ENCODE data around the gene LRP5.

LRP5 gene

DNA sequence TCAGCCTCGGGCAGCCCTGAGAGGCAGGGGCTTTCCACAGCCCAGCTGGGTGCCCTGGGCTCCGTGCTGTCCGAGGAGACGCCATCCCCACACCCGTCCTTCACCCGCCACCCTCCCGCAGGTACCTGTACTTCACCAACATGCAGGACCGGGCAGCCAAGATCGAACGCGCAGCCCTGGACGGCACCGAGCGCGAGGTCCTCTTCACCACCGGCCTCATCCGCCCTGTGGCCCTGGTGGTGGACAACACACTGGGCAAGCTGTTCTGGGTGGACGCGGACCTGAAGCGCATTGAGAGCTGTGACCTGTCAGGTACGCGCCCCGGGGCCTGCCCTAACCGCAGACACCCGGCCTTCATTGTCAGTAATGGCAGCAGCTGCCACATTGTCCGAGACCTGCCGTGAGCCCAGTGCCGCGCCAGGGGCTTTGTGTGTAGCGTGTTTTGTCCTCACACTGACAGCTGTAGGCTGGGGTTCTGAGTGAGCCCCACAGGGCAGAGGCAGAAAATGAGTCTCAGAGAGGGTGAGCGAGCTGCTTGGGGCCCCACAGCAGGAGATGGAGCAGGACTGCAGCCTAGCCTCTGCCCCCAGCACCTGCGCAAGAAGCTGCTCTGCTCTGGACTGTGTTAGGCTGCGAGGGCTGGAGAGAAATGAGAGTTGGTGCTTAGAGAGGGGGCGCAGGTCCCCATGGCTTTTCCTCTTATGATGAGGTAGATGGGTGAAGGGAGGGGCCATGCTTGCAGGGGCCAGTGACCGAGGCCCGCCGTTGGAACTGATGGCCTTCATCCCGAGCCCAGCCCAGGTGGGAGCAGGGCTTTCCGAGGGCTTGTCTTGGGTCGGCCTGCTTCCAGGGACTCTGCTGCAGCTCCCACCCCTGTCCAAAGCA is 112.8 kb downstream of the LRP5 start:
- no peak for TF ChIP-seq EZH2phosphoT487 (IDR thresholded peaks at IDR 0.05; ENCODE audit: borderline replicate concordance)
- TF ChIP-seq, protein P1, sequence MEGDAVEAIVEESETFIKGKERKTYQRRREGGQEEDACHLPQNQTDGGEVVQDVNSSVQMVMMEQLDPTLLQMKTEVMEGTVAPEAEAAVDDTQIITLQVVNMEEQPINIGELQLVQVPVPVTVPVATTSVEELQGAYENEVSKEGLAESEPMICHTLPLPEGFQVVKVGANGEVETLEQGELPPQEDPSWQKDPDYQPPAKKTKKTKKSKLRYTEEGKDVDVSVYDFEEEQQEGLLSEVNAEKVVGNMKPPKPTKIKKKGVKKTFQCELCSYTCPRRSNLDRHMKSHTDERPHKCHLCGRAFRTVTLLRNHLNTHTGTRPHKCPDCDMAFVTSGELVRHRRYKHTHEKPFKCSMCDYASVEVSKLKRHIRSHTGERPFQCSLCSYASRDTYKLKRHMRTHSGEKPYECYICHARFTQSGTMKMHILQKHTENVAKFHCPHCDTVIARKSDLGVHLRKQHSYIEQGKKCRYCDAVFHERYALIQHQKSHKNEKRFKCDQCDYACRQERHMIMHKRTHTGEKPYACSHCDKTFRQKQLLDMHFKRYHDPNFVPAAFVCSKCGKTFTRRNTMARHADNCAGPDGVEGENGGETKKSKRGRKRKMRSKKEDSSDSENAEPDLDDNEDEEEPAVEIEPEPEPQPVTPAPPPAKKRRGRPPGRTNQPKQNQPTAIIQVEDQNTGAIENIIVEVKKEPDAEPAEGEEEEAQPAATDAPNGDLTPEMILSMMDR (conservative IDR thresholded peaks at IDR 0.05; ENCODE audit: low read length) = no peak

DNA sequence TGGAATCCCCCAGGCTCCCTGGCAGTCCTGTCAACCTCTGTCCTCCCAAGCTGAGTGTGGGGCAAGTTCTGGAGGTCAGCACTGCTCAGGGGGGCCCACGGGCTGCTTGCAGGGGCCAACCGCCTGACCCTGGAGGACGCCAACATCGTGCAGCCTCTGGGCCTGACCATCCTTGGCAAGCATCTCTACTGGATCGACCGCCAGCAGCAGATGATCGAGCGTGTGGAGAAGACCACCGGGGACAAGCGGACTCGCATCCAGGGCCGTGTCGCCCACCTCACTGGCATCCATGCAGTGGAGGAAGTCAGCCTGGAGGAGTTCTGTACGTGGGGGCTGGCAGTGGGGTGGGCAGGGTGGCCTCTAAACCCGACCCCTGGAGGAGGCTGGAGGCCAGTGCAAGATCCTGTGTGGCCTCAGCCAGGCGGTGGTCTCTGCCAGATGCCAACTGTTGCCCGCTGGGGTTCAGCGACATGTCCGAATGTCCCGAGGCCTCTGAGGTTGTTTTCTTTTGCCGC is 113.5 kb downstream of the LRP5 start:
- Histone ChIP-seq H4K20me1 (ENCODE audit: insufficient read depth, low read length, poor library complexity, severe bottlenecking) (no peaks in the 10 kb centered on the region), H3F3A (ENCODE audit: low read depth) (no peaks in the 10 kb centered on the region), H3K9me2 (replicated peaks; ENCODE audit: low read depth, low read length) (no peaks in the 10 kb centered on the region), H3K4me1 (ENCODE audit: insufficient read depth, low read length, poor library complexity, severe bottlenecking) (no peaks in the 10 kb centered on the region), H3K9me3 (ENCODE audit: insufficient read depth, low read depth, low read length) (no peaks in the 10 kb centered on the region; the same call in 1 of the 2 replicates), H2AFZ (ENCODE audit: low read length) (no peak overlapping the region), H3K9ac (ENCODE audit: low read depth, low read length, poor library complexity, severe bottlenecking) (no peak overlapping the region), H3K4me3 (ENCODE audit: low read length, poor library complexity, severe bottlenecking) (no peak overlapping the region), H3K36me3 (ENCODE audit: insufficient read depth, low read length) (peaks cover 67% of the 10 kb centered on the region; the same call in 1 of the 2 replicates), H3K4me2 (ENCODE audit: low read depth, low read length, poor library complexity, severe bottlenecking) (no peak overlapping the region), H3K27me3 (ENCODE audit: insufficient read depth, low read length, poor library complexity, severe bottlenecking) (no peaks in the 10 kb centered on the region), H3K79me2 (ENCODE audit: insufficient read depth, low read length) (no peaks in the 10 kb centered on the region)
- no peak for TF ChIP-seq EZH2phosphoT487 (IDR thresholded peaks at IDR 0.05; ENCODE audit: borderline replicate concordance)
- TF ChIP-seq, protein P1 (conservative IDR thresholded peaks at IDR 0.05; ENCODE audit: low read length) = no peak

More for the DNA sequence above, 112.8 kb downstream of the LRP5 start:
- H2AFZ ChIP-seq (ENCODE audit: low read length) = no peak overlapping the region
- no peaks in the 10 kb centered on the region; the same call in 1 of the 2 replicates for H3K9me3 ChIP-seq (ENCODE audit: insufficient read depth, low read depth, low read length)
- H3K36me3 ChIP-seq (ENCODE audit: insufficient read depth, low read length) = peaks cover 66% of the 10 kb centered on the region; the same call in 1 of the 2 replicates
- no peaks in the 10 kb centered on the region for H3K27me3 ChIP-seq (ENCODE audit: insufficient read depth, low read length, poor library complexity, severe bottlenecking)
- no peaks in the 10 kb centered on the region for H4K20me1 ChIP-seq (ENCODE audit: insufficient read depth, low read length, poor library complexity, severe bottlenecking)
- H3K4me3 ChIP-seq (ENCODE audit: low read length, poor library complexity, severe bottlenecking) = no peak overlapping the region
- no peaks in the 10 kb centered on the region for H3K79me2 ChIP-seq (ENCODE audit: insufficient read depth, low read length)
- no peaks in the 10 kb centered on the region for H3F3A ChIP-seq (ENCODE audit: low read depth)
- no peak overlapping the region for H3K9ac ChIP-seq (ENCODE audit: low read depth, low read length, poor library complexity, severe bottlenecking)
- H3K4me2 ChIP-seq (ENCODE audit: low read depth, low read length, poor library complexity, severe bottlenecking) = no peak overlapping the region
- H3K9me2 ChIP-seq (replicated peaks; ENCODE audit: low read depth, low read length) = no peaks in the 10 kb centered on the region
- no peaks in the 10 kb centered on the region for H3K4me1 ChIP-seq (ENCODE audit: insufficient read depth, low read length, poor library complexity, severe bottlenecking)

DNA sequence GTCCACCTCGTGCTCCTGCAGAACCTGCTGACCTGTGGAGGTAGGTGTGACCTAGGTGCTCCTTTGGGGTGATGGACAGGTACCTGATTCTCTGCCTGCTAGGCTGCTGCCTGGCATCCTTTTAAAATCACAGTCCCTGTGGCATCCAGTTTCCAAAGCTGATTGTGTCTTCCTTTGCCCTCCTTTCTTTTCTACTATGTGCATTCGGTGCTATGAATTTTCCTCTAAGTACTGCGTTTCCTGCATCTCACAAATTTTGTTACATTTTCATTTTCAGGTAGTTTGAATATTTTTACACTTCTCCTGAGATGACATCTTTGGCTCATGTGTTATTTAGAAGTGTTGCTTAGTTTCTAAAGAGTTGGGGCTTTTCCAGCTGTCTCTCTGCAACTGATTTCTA is 117.3 kb downstream of the LRP5 start:
- Histone ChIP-seq H3K27me3 (ENCODE audit: insufficient read depth, low read length, poor library complexity, severe bottlenecking) (no peaks in the 10 kb centered on the region), H3F3A (ENCODE audit: low read depth) (no peaks in the 10 kb centered on the region), H3K4me3 (ENCODE audit: low read length, poor library complexity, severe bottlenecking) (no peak overlapping the region), H3K9ac (ENCODE audit: low read depth, low read length, poor library complexity, severe bottlenecking) (no peak overlapping the region), H3K4me2 (ENCODE audit: low read depth, low read length, poor library complexity, severe bottlenecking) (no peak overlapping the region), H3K36me3 (ENCODE audit: insufficient read depth, low read length) (peaks cover 70% of the 10 kb centered on the region; the same call in 1 of the 2 replicates), H2AFZ (ENCODE audit: low read length) (no peak overlapping the region), H3K79me2 (ENCODE audit: insufficient read depth, low read length) (no peaks in the 10 kb centered on the region), H3K9me3 (ENCODE audit: insufficient read depth, low read depth, low read length) (no peaks in the 10 kb centered on the region; the same call in 1 of the 2 replicates), H3K9me2 (replicated peaks; ENCODE audit: low read depth, low read length) (no peaks in the 10 kb centered on the region), H4K20me1 (ENCODE audit: insufficient read depth, low read length, poor library complexity, severe bottlenecking) (no peaks in the 10 kb centered on the region), H3K4me1 (ENCODE audit: insufficient read depth, low read length, poor library complexity, severe bottlenecking) (no peaks in the 10 kb centered on the region)
- TF ChIP-seq, protein P1 (conservative IDR thresholded peaks at IDR 0.05; ENCODE audit: low read length) = no peak
- TF ChIP-seq EZH2phosphoT487 (IDR thresholded peaks at IDR 0.05; ENCODE audit: borderline replicate concordance) = no peak

Data from Loucy (cell line).